BJ (cell line): ENCODE measurements around the gene RABL6. TPM values are rescaled to one million over a fixed set of nuclear protein-coding genes. Genes with fewer than 3 reads are reported as not detected.

ENCODE experiments used
- CTCF ChIA-PET: fragments of 350-600 bp; formaldehyde crosslinking; extraction: SDS; loops from one replicate; lab custom pipeline; 2021; ENCODE audit warnings: antibody characterized with exemption, inconsistent platforms; lab: Yijun Ruan, JAX
- POLR2A ChIA-PET: fragments of 300-600 bp; sonication (Branson Sonifier 250); formaldehyde crosslinking; extraction: SDS; loops from one replicate; lab custom pipeline; 2021; ENCODE audit warnings: antibody characterized with exemption; lab: Charles Lee
- DNase-seq: peaks from one replicate; pipeline ENCODE4 v3.0.0-alpha.2; 2011; ENCODE audit warnings: low read depth
- H3K27me3 ChIP-seq: 2 replicates; pipeline ENCODE4 v1.6.0; 2011; ENCODE audit warnings: low read length; ENCODE audit not compliant: control insufficient read depth, insufficient read depth
- H3K36me3 ChIP-seq: 2 replicates; pipeline ENCODE4 v1.5.1; 2011; ENCODE audit warnings: low read length; ENCODE audit not compliant: control insufficient read depth, insufficient read depth
- H3K4me3 ChIP-seq: 2 replicates; pipeline ENCODE4 v1.5.1; 2011; ENCODE audit warnings: low read depth, mild to moderate bottlenecking, control low read depth, low read length
- polyA plus RNA-seq: library from polyadenylated mRNA; depleted of rRNA; stranded (reverse); fragments of >200 nt; gene quantifications from 2 replicates; pipeline ENCODE4 v1.2.3, GENCODE V29; 2011
- TF ChIP-seq, protein P1 (sequence below): IDR thresholded peaks from 2 replicates; pipeline ENCODE4 v1.5.1; 2011; ENCODE audit warnings: low read depth, mild to moderate bottlenecking, control low read depth, inconsistent platforms, low read length, moderate library complexity; ENCODE audit not compliant: insufficient read depth

The RABL6 gene
- polyA plus RNA-seq, 1 experiment, result 60.2 TPM

DNA sequence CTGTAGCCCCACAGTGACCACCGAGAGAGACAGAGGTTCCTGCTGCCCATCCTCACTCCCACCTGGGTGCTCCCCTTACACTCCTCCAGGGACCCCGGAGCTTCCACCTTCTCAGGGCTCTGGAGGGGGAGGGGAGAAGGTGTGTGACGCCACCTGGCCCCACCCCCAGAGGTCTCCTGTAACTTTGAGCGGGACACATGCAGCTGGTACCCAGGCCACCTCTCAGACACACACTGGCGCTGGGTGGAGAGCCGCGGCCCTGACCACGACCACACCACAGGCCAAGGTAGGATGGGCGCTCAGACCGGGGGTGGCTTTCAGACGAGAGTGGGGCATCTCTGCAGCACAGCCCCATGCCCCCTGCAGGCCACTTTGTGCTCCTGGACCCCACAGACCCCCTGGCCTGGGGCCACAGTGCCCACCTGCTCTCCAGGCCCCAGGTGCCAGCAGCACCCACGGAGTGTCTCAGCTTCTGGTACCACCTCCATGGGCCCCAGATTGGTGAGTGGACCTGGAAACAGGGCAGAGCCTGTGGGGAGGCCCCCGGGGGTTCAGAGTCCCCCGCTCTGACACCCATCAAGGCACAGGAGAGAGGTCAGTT, 48.9 kb downstream of the RABL6 start:
- TF ChIP-seq, protein P1, sequence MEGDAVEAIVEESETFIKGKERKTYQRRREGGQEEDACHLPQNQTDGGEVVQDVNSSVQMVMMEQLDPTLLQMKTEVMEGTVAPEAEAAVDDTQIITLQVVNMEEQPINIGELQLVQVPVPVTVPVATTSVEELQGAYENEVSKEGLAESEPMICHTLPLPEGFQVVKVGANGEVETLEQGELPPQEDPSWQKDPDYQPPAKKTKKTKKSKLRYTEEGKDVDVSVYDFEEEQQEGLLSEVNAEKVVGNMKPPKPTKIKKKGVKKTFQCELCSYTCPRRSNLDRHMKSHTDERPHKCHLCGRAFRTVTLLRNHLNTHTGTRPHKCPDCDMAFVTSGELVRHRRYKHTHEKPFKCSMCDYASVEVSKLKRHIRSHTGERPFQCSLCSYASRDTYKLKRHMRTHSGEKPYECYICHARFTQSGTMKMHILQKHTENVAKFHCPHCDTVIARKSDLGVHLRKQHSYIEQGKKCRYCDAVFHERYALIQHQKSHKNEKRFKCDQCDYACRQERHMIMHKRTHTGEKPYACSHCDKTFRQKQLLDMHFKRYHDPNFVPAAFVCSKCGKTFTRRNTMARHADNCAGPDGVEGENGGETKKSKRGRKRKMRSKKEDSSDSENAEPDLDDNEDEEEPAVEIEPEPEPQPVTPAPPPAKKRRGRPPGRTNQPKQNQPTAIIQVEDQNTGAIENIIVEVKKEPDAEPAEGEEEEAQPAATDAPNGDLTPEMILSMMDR, result no peak
- Histone ChIP-seq H3K36me3 (peaks cover 11% of the 10 kb centered on the region), H3K4me3 (no peak overlapping the region), H3K27me3 (no peaks in the 10 kb centered on the region)
- CTCF ChIA-PET, result interaction anchor here (0.6 to 0.9 kb wide), 2 partner anchors 14 to 192 kb away, joined by 3 read pairs; partner anchors contain the start of gene AJM1
- POLR2A ChIA-PET, result no interaction called here
- no peak for DNase-seq

DNA sequence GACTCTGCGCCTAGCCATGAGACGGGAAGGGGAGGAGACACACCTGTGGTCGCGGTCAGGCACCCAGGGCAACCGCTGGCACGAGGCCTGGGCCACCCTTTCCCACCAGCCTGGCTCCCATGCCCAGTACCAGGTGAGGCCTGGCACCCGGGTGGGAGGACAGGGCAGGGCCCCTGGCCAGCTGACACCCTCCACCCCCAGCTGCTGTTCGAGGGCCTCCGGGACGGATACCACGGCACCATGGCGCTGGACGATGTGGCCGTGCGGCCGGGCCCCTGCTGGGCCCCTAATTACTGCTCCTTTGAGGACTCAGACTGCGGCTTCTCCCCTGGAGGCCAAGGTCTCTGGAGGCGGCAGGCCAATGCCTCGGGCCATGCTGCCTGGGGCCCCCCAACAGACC, 49.4 kb downstream of the RABL6 start:
- TF ChIP-seq, protein P1, result no peak
- ChIA-PET CTCF (interaction anchor here (0.6 kb wide), 1 partner anchor 192 kb away, joined by 3 read pairs; no protein-coding TSS in a partner anchor), POLR2A (no interaction called here)
- H3K4me3 ChIP-seq, result no peak overlapping the region
- DNase-seq, result no peak
- H3K27me3 ChIP-seq, result no peaks in the 10 kb centered on the region
- peaks cover 15% of the 10 kb centered on the region for H3K36me3 ChIP-seq

DNA sequence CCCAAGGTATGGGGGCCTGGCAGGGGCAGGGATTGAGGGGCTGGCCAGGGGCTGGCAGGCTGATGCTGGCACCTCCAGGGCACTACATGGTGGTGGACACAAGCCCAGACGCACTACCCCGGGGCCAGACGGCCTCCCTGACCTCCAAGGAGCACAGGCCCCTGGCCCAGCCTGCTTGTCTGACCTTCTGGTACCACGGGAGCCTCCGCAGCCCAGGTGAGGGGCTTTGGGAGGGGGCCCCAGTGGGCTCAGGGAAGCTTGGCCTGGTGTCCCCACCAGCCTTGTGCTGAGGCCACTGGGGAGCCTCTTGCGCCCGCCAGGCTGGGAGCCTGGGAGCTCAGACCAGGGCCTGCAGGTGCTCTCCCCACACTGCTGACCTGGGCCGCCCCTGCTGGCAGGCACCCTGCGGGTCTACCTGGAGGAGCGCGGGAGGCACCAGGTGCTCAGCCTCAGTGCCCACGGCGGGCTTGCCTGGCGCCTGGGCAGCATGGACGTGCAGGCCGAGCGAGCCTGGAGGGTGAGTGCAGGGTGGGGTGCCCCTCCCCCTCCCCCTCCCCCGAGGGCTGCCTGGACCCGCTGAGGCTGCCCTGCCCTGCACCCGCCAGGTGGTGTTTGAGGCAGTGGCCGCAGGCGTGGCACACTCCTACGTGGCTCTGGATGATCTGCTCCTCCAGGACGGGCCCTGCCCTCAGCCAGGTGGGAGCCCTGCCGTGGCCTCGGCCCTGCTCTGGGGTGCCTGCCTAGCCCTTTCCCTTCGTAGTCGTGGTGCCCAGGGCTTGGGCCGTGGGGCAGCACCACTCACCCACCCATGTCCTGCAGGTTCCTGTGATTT, 50.0 kb downstream of the RABL6 start:
- CTCF ChIA-PET, result no interaction called here
- H3K36me3 ChIP-seq, result peaks cover 17% of the 10 kb centered on the region
- no peak for DNase-seq
- POLR2A ChIA-PET, result no interaction called here
- H3K27me3 ChIP-seq, result no peaks in the 10 kb centered on the region
- H3K4me3 ChIP-seq, result no peak overlapping the region
- TF ChIP-seq, protein P1, result no peak

DNA sequence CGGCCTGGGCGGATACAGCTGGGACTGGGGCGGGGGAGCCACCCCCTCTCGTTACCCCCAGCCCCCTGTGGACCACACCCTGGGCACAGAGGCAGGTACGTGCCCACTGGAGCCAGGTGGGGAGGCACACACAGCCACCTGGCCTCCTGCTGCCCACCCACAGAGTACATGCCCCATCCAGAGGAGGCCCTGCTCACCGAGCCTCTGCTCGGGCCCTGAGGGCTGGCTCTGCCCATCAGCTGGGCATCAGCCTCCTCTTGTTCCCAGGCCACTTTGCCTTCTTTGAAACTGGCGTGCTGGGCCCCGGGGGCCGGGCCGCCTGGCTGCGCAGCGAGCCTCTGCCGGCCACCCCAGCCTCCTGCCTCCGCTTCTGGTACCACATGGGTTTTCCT, 50.7 kb downstream of the RABL6 start:
- CTCF ChIA-PET, result interaction anchor here (0.6 to 1.9 kb wide), 2 partner anchors 15 to 66 kb away, joined by 3 to 6 read pairs; no protein-coding TSS in a partner anchor
- H3K36me3 ChIP-seq, result peaks cover 23% of the 10 kb centered on the region
- H3K4me3 ChIP-seq, result no peak overlapping the region
- POLR2A ChIA-PET, result no interaction called here
- H3K27me3 ChIP-seq, result no peaks in the 10 kb centered on the region
- DNase-seq, result no peak
- TF ChIP-seq, protein P1, result no peak
